Prostate gland (tissue), 2 donors: ENCODE measurements around the gene GDPD5. TPM values are rescaled to one million over a fixed set of nuclear protein-coding genes. Genes with fewer than 3 reads are reported as not detected.

Source experiments
- DNase-seq: peaks from one replicate; pipeline ENCODE4 v3.0.0-alpha.2; 2019; ENCODE audit warnings: low spot score
- H3K27ac ChIP-seq, 2 donors: fragments of 200-600 bp; sonication (generic); 2 replicates each; pipeline ENCODE4 v1.5.1; 2017 to 2019
- H3K27me3 ChIP-seq: fragments of 200-600 bp; sonication (generic); replicated peaks from 2 replicates; pipeline ENCODE4 v1.5.1; 2019; ENCODE audit not compliant: insufficient read depth
- H3K36me3 ChIP-seq, 2 donors: fragments of 200-600 bp; sonication (generic); 1 replicate in 1 of 2; 2 replicates in 1 of 2; pipeline versions ENCODE4 v1.5.1 to v1.8.1; 2017 to 2019
- H3K4me1 ChIP-seq: fragments of 200-600 bp; sonication (generic); replicated peaks from 2 replicates; pipeline ENCODE4 v1.5.1; 2019
- H3K4me3 ChIP-seq, 2 donors: fragments of 200-600 bp; sonication (generic); 2 replicates each; pipeline ENCODE4 v1.5.1; 2017 to 2019
- H3K9me3 ChIP-seq: fragments of 200-600 bp; sonication (generic); 2 replicates; pipeline ENCODE4 v1.5.1; 2017
- CTCF ChIP-seq, 4 experiments: fragments of 200-600 bp in 2 of 4; fragments of 450-650 bp in 2 of 4; sonication (generic) in 2 of 4; IDR thresholded peaks; 1 replicate in 3 of 4; 2 replicates in 1 of 4; pipeline ENCODE4 v1.5.1; 2016 to 2019; ENCODE audit warnings: antibody characterized with exemption in 4 of 4, mild to moderate bottlenecking in 2 of 4, moderate library complexity in 2 of 4
- POLR2A ChIP-seq: fragments of 450-650 bp; IDR thresholded peaks from one replicate; pipeline ENCODE4 v1.6.1; 2016; ENCODE audit warnings: antibody characterized with exemption, mild to moderate bottlenecking
- POLR2AphosphoS5 ChIP-seq: sonication (generic); formaldehyde crosslinking; IDR thresholded peaks from one replicate; pipeline ENCODE4 v1.6.1; 2017; ENCODE audit warnings: antibody characterized with exemption
- WGBS: methylation state at CpG from one replicate; pipeline ENCODE4 v1.1.5; 2018; 5-methylcytosine and 5-hydroxymethylcytosine counted together
- intact Hi-C: fragments of 100-400 bp; cut with DNase I; formaldehyde crosslinking; loops from one replicate; pipeline ENCODE4 v1.14.2; 2022
- total RNA-seq, 2 donors: library from RNA; depleted of rRNA; stranded (reverse); fragments of >200 nt; gene quantifications; one replicate each; pipeline ENCODE4 v1.1.0, GENCODE V29; 2016

GDPD5 gene
- total RNA-seq, 2 donors from 2014 or later, result 1.7 to 14.6 TPM

- intact Hi-C loops, result no loop called here
- 39% methylated on average over 5 of the region's 5 CpGs for WGBS
Observed at GRCh38 chr11:75565221-75565814, 39.6 kb upstream of the GDPD5 start.

GRCh38 chr11:75563978-75564552 lies 38.3 kb upstream of the GDPD5 start:
- peaks cover 26% of the 10 kb centered on the region for H3K4me1 ChIP-seq
- peaks cover 11 to 16% of the 10 kb centered on the region in 2 donors for H3K36me3 ChIP-seq
- no peak for TF ChIP-seq POLR2AphosphoS5
- no peak for TF ChIP-seq POLR2A
- TF ChIP-seq CTCF (IDR thresholded peaks at IDR 0.05), result peak in 2 of 4 experiments; percentile 50 to 62
- H3K27ac ChIP-seq, result peak overlapping the region; percentile 98 to 99
- intact Hi-C loops, result loop anchor here (5.0 kb wide), 1 partner anchor 248 kb away; no protein-coding TSS in a partner anchor
- DNase-seq, result no peak
- 14% methylated on average over 9 of the region's 9 CpGs for WGBS
- H3K27me3 ChIP-seq, result no peaks in the 10 kb centered on the region
- no peaks in the 10 kb centered on the region for H3K9me3 ChIP-seq
- H3K4me3 ChIP-seq, result peak overlapping the region; percentile 84 to 89

More at GRCh38 chr11:75565221-75565814, 39.6 kb upstream of the GDPD5 start:
- TF ChIP-seq CTCF (IDR thresholded peaks at IDR 0.05) (no peak), POLR2AphosphoS5 (peak; percentile 12), POLR2A (no peak)
- DNase-seq, result no peak
- Histone ChIP-seq H3K9me3 (no peaks in the 10 kb centered on the region), H3K27me3 (no peaks in the 10 kb centered on the region), H3K36me3 (peaks cover 18 to 27% of the 10 kb centered on the region in 2 donors), H3K4me1 (peaks cover 26% of the 10 kb centered on the region), H3K27ac (peak overlapping the region in 1 of 2 donors; percentile 98), H3K4me3 (no peak overlapping the region)

- TF ChIP-seq POLR2AphosphoS5 (no peak), CTCF (IDR thresholded peaks at IDR 0.05) (no peak), POLR2A (no peak)
- Histone ChIP-seq H3K27me3 (no peaks in the 10 kb centered on the region), H3K9me3 (no peaks in the 10 kb centered on the region), H3K27ac (peak overlapping the region; percentile 98 to 99), H3K36me3 (peaks cover 8 to 11% of the 10 kb centered on the region in 2 donors), H3K4me1 (peaks cover 28% of the 10 kb centered on the region), H3K4me3 (peak overlapping the region; percentile 84 to 89)
- WGBS, result 5% methylated on average over 5 of the region's 5 CpGs
- DNase-seq, result no peak
- intact Hi-C loops, result loop anchor here (5.0 kb wide), 1 partner anchor 249 kb away; no protein-coding TSS in a partner anchor
Observed at GRCh38 chr11:75563501-75563977, 37.8 kb upstream of the GDPD5 start.

- H3K9me3 ChIP-seq, result no peaks in the 10 kb centered on the region
- intact Hi-C loops, result loop anchor here (5.0 kb wide), 1 partner anchor 249 kb away; no protein-coding TSS in a partner anchor
- H3K4me3 ChIP-seq, result peak overlapping the region; percentile 84 to 89
- H3K27me3 ChIP-seq, result no peaks in the 10 kb centered on the region
- peaks cover 34% of the 10 kb centered on the region for H3K4me1 ChIP-seq
- TF ChIP-seq CTCF (IDR thresholded peaks at IDR 0.05), result no peak
- TF ChIP-seq POLR2AphosphoS5, result no peak
- TF ChIP-seq POLR2A, result no peak
- peak; percentile 12 for DNase-seq
- H3K27ac ChIP-seq, result peak overlapping the region; percentile 98 to 99
- WGBS, result 3% methylated on average over 16 of the region's 16 CpGs
- H3K36me3 ChIP-seq, result peaks cover 5 to 7% of the 10 kb centered on the region in 2 donors
Observed at GRCh38 chr11:75562836-75563484, 37.2 kb upstream of the GDPD5 start.
